SK-N-DZ (cell line): ENCODE data around the gene HSPA12A.
A peak's percentile ranks its signal among the peaks of the same experiment; 100 is the strongest.

Source experiments
- DNase-seq: peaks from one replicate; pipeline ENCODE4 v3.0.0-alpha.2; 2015; ENCODE audit warnings: low spot score

HSPA12A gene

DNA sequence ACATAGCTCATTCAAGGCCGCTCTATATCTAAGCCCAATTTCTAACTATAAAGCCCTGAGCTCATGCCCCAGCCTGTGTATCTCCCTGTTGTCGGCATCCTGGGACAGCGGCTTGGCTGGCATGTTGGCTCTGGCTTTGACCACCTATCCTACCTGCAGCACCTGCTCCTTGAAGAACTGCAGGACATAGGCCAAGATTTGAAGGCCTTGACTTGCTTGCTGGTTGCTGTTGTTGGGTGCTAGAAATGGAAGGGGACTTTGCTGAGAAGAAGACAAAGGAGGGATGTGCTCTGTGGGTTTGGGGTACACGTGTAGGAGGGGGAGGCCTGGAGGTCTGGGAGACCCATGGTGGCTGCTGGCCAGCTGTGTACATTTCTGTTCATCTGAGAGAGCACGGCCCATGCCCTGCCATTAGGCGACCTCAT, 110.5 kb downstream of the HSPA12A start:
- DNase-seq = no peak

DNA sequence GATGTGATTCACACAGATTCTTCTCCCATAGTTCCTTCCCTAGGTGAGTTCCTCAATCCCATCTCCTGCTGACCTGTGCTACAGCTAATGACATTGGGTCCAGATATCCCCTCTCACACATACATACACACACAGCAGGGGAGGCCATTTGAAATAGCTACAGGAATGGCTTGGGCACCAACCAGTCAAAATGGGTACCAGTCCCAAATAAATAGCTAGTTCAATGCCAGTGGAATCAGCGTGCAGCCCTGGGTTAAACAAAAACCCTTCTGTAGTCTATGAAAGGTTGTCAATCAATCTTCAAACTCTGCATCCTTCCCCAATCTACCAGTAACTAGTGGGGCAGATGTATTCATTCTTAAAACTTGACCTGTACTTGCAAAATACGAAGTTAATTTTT, 112.3 kb downstream of the HSPA12A start:
- no peak for DNase-seq

- DNase-seq = no peak
These were observed 113.0 kb downstream of the HSPA12A start for GRCh38 chr10:116629340-116629739.

- DNase-seq = peak; percentile 26
These were observed 114.9 kb downstream of the HSPA12A start for GRCh38 chr10:116627386-116627933.

DNA sequence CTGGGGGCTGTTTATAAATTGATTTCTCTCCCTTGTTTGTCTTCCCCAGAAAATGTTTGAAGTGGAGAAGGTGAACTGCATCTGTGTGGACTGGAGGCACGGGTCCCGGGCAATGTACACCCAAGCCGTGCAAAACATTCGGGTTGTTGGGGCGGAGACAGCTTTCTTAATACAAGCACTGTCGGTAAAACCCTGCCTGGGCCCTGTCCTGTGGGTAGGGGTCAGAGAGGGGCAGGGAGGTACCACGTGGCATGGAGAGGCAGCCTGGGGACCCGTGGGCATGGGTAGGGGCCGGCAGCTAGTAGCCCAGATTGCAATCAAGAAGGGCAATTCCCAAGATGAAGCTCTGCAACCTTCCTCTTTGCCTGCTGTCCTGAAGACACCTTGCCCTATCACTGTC, 115.6 kb downstream of the HSPA12A start:
- no peak for DNase-seq

GRCh38 chr10:116625845-116626244, 116.5 kb downstream of the HSPA12A start:
- no peak for DNase-seq

- no peak for DNase-seq
These were observed 120.3 kb downstream of the HSPA12A start for GRCh38 chr10:116621934-116622655.

- DNase-seq = no peak
These were observed 120.9 kb downstream of the HSPA12A start for GRCh38 chr10:116621476-116621875.
